IPS-18c (cell line): ENCODE data around the gene NOTCH4.
"Not testable (repeated sequence)": the region's sequence is repeated elsewhere in the genome, so short reads cannot be mapped to it uniquely, and the experiment has no call there.

Experiments used
- H3K4me3 ChIP-seq: 2 replicates; pipeline ENCODE4 v1.7.0; 2013; ENCODE audit warnings: low read depth, mild to moderate bottlenecking, low read length, moderate library complexity; ENCODE audit not compliant: insufficient read depth
- H3K9me3 ChIP-seq: one replicate; pipeline ENCODE4 v1.6.1; 2013; ENCODE audit warnings: mild to moderate bottlenecking, low read length, moderate library complexity; ENCODE audit not compliant: control insufficient read depth, insufficient read depth

The NOTCH4 gene

GRCh38 chr6:32198866-32199265, 25.0 kb downstream of the NOTCH4 start:
- H3K4me3 ChIP-seq = no peak overlapping the region
- H3K9me3 ChIP-seq = no peaks in the 10 kb centered on the region

- H3K9me3 ChIP-seq = no peaks in the 10 kb centered on the region
- H3K4me3 ChIP-seq = no peak overlapping the region
Observed at GRCh38 chr6:32198345-32198696, 25.5 kb downstream of the NOTCH4 start.

- H3K9me3 ChIP-seq = no peaks in the 10 kb centered on the region
- H3K4me3 ChIP-seq = peak overlapping the region; percentile 97
Observed at GRCh38 chr6:32196682-32197616, 26.9 kb downstream of the NOTCH4 start.

- Histone ChIP-seq H3K9me3 (no peaks in the 10 kb centered on the region), H3K4me3 (peak overlapping the region; percentile 97)
Observed at GRCh38 chr6:32195902-32196681, 27.8 kb downstream of the NOTCH4 start.

GRCh38 chr6:32195652-32195901, 28.3 kb downstream of the NOTCH4 start:
- H3K4me3 ChIP-seq = peak overlapping the region; percentile 97; the same call in 1 of the 2 replicates
- no peaks in the 10 kb centered on the region for H3K9me3 ChIP-seq

- peak overlapping the region; percentile 51 for H3K4me3 ChIP-seq
- H3K9me3 ChIP-seq = no peaks in the 10 kb centered on the region
Observed at GRCh38 chr6:32194825-32195651, 28.8 kb downstream of the NOTCH4 start.

GRCh38 chr6:32194388-32194787, 29.5 kb downstream of the NOTCH4 start:
- H3K9me3 ChIP-seq = no peaks in the 10 kb centered on the region
- no peak overlapping the region for H3K4me3 ChIP-seq

- not testable (repeated sequence) for H3K9me3 ChIP-seq, H3K4me3 ChIP-seq
Observed at GRCh38 chr6:32193096-32193495, 30.8 kb downstream of the NOTCH4 start.

- Histone ChIP-seq H3K9me3 (no peaks in the 10 kb centered on the region), H3K4me3 (no peak within 1 kb of the TSS; the same call in none of the 2 replicates)
Observed at GRCh38 chr6:32192608-32193039, 31.2 kb downstream of the NOTCH4 start, which contains the start of gene GPSM3. Gene GPSM3 (minus strand): TSS chr6:32192643. CDS start chr6:32192513, 130 bp downstream.

- no peak overlapping the region; the same call in none of the 2 replicates for H3K4me3 ChIP-seq
- H3K9me3 ChIP-seq = no peaks in the 10 kb centered on the region
Observed at GRCh38 chr6:32191696-32192607, 31.9 kb downstream of the NOTCH4 start.

GRCh38 chr6:32190911-32191677, 32.8 kb downstream of the NOTCH4 start:
- no peaks in the 10 kb centered on the region for H3K9me3 ChIP-seq
- H3K4me3 ChIP-seq = peak overlapping the region; percentile 15; the same call in 1 of the 2 replicates

- peak within 1 kb of the TSS; percentile 70 for H3K4me3 ChIP-seq
- H3K9me3 ChIP-seq = no peaks in the 10 kb centered on the region
Observed at GRCh38 chr6:32190054-32190851, 33.6 kb downstream of the NOTCH4 start, which contains the start of gene PBX2. Gene PBX2 (minus strand): TSS chr6:32190202. CDS start chr6:32189915, 287 bp downstream.

- H3K4me3 ChIP-seq = peak overlapping the region; percentile 70
- H3K9me3 ChIP-seq = no peaks in the 10 kb centered on the region
Observed at GRCh38 chr6:32189742-32190053, 34.2 kb downstream of the NOTCH4 start.

GRCh38 chr6:32189069-32189741, 34.7 kb downstream of the NOTCH4 start:
- no peaks in the 10 kb centered on the region for H3K9me3 ChIP-seq
- peak overlapping the region; percentile 70 for H3K4me3 ChIP-seq
